Activated naive CD4-positive, alpha-beta T cell treated with anti-CD3 and anti-CD28 coated beads, Interleukin-2, amount 50 U/mL, for 72 hours (primary cell): Measurements from ENCODE around the gene TTLL6. TPM values are rescaled to one million over a fixed set of nuclear protein-coding genes. Genes with fewer than 3 reads are reported as not detected.

ENCODE experiments used
- ATAC-seq, 2 donors: fragments of 150-1000 bp; cut with Tn5 transposase; 2 replicates each; pipeline ENCODE4 v1.10.0; 2021; ENCODE audit warnings: mild to moderate bottlenecking in 2 of 2, moderate library complexity in 2 of 2
- DNase-seq, 2 donors: peaks; one replicate each; pipeline ENCODE4 v3.0.0; 2021 to 2022; ENCODE audit warnings: low spot score in 2 of 2
- H3K27ac Mint-ChIP-seq, 2 donors: one replicate each; pipeline ENCODE4 v1.8.0; 2022; ENCODE audit warnings: mild to moderate bottlenecking in 2 of 2, mixed read lengths in 2 of 2
- H3K36me3 Mint-ChIP-seq, 2 donors: one replicate each; pipeline ENCODE4 v1.8.0; 2022; ENCODE audit warnings: mixed read lengths in 2 of 2
- H3K9me3 Mint-ChIP-seq, 2 donors: one replicate each; pipeline ENCODE4 v1.8.0; 2022; ENCODE audit warnings: mixed read lengths in 2 of 2
- total RNA-seq, 2 donors: library from RNA; stranded (reverse); gene quantifications; one replicate each; pipeline ENCODE4 v1.2.3, GENCODE V29; 2022

Gene TTLL6
- total RNA-seq, 2 donors from 2014 or later = not detected

DNA sequence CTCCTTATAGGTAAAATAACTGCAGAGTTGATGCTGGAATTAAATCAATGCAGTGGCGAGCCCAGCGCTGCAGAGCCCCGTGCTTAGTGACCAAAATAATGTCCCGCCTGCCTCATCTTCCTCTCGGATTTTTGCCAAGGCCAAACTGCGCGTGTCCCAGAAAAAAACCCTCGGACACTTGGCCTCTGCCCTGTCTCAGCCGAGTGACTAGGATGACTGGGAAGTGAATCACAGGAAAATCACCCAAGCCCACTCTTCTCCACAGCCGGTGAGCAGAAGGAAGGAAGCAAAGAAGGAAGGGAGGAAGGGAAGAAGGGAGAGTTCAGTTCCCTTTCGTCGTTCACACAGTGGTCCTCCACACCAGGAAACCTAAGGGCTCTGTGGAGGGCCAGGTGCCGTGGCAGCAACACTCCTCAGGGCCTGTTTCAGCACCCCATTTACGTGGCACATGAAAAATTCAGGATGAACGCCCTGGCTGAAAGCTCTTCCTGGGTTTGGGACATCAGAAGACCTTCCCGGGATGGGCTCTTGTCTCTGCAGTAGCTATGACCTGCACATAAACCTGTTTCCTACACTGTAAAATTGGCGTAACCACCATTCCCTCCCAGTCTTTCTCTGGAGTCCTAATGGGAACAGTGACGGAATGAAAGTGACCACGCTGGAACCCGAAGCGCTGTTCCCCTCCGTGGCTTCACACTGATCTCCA, 63.1 kb downstream of the TTLL6 start:
- no peaks in the 10 kb centered on the region for H3K9me3 Mint-ChIP-seq
- no peak for DNase-seq
- ATAC-seq = no peak
- peak overlapping the region in 1 of 2 donors; percentile 13 for H3K27ac Mint-ChIP-seq
- H3K36me3 Mint-ChIP-seq = peaks cover 0 to 15% of the 10 kb centered on the region in 2 donors

DNA sequence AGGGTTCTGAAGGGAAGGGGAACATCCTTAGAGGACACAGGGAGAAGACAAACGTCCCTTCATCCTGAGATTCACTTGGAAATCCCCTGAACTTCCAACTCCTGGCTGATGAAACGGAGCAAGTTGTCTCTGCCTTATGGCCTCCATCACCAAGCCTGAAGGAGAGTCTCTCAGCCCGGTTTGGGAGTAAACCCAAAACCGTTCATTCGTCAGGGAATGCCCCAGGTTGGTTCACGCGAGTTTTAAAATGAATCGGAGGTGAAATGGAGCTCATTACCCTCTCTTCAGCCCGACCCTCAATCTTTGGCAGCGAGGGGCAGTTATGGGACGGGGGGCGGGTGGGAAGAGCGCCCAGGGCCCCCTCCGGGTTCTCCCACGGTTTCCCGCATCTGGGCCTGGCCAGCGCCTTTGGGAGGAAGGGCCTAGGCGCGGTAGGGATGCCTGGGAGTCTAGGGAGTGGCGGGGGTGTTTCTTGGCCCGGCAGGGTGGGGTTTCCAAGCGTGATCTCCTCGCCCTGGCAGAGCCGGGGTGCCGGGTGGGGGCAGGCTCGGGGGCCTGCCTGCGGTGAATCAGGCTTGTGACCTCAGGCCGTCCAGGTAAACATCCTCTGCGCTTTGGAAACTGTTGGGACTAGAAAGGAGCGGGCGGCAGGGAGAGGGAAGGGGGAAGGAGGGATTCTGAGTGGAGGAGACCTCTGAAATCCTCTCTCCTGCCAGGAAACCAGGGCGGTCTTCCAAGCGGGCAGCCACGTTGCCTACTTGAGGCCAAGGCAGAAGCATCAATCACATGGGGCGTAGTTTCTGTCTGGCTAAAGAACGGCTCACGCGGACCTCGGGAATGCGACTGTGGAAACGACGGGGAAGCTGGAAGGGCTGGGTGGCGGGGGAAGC, 64.4 kb downstream of the TTLL6 start:
- DNase-seq (no peak), ATAC-seq (no peak)
- Mint-ChIP-seq H3K36me3 (peaks cover 0 to 16% of the 10 kb centered on the region in 2 donors), H3K9me3 (no peaks in the 10 kb centered on the region), H3K27ac (no peak overlapping the region)

DNA sequence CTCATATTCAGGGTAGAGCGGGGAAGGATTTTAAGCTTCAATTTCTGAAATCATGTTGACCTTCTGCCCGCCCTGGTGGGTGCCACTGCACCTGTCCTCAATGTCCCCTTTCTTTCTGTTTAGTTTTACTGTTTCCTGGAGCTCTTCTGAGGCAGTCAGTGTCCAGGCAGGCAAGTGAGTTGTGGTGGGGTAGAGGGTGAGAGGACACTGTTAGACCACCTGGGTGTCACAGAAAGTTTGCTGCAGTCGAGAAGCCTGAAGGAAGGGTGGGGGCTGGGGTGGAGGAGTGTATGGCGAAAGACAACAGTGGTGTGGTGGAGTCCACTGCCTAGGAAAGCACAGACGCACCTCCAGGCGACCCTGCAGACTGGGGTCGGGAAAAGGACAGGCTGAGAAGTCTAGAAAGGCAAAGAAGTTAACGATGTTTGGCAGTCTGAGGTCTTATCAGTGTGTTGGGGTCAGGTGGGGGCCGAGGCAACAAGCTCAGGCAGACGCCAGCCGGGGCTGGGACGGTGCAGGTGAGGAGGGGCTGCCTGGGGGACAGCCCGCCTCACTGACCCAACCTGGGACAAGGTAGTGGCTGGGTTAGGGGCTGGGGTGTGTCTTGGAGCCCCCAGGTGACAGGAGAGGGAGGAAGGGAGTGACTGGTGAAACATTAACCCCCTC, 65.2 kb downstream of the TTLL6 start:
- peaks cover 0 to 16% of the 10 kb centered on the region in 2 donors for H3K36me3 Mint-ChIP-seq
- DNase-seq = no peak
- no peaks in the 10 kb centered on the region for H3K9me3 Mint-ChIP-seq
- no peak for ATAC-seq
- no peak overlapping the region for H3K27ac Mint-ChIP-seq

DNA sequence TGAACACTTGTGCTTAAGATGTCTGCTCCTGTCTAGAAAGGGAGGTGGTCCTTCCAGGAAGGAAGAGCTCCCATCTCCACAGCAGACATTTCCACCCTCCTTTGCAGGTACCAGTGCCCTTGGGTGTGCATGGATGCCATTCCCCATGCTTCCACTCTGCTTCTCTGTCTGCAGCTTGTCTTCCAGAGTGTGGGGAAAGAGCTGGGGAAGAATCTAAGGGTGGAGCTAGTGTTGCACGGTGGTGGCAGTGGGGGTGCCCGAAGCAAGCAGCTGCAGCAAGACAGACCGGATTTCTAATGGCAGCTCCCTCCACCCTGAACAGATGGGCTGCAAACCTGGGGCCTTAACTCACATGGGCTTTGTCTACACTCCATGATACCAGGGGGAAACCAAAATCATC, 65.9 kb downstream of the TTLL6 start:
- H3K9me3 Mint-ChIP-seq = no peaks in the 10 kb centered on the region
- peaks cover 0 to 16% of the 10 kb centered on the region in 2 donors for H3K36me3 Mint-ChIP-seq
- DNase-seq = no peak
- no peak for ATAC-seq
- no peak overlapping the region for H3K27ac Mint-ChIP-seq

DNA sequence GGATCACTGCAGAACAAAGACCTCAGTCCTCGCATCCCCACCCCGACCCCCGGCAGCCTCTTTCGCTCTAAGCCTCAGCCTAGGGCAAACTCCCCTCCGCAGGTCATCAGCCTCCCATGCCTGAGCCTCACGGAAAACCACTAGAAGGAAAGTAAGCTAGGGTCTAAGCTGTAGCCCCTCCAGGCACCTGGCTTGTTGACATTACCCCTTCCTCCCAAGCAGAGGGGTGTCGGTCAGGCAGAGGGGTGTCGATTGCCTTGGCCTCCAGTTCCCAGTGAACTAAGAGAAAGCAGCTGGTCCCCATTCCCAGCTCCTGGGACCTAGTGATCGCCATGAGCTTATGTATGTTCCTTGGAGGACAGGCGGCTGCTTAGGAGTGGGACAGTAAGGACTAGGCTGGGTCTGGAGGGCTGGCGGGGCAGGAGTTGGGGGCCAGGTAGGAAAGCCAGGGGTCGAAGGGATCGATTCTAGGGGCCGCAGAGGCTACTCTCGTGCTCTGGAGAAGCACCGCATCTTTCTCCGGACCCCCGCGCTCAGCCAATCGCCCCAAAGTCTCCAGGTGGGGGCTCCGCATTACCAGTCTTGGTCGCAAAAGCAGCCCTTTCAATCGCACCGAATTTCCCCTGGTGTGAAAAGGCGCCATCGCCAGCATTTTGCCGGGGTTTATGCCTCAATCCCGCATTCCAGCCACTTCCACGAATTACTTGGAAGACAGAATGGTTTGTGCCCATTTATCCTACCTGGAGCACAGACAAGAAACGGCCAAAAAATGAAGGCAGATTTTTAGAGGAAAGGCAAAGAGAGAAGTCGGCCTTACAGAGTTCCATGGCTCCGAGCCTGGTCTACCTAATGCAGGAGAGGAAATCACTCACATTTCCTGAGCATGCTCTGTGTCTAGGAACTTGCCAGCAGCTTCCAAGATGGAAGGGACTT, 67.1 kb downstream of the TTLL6 start:
- Mint-ChIP-seq H3K9me3 (no peaks in the 10 kb centered on the region), H3K36me3 (peaks cover 0 to 16% of the 10 kb centered on the region in 2 donors), H3K27ac (no peak overlapping the region)
- ATAC-seq (no peak), DNase-seq (no peak)

DNA sequence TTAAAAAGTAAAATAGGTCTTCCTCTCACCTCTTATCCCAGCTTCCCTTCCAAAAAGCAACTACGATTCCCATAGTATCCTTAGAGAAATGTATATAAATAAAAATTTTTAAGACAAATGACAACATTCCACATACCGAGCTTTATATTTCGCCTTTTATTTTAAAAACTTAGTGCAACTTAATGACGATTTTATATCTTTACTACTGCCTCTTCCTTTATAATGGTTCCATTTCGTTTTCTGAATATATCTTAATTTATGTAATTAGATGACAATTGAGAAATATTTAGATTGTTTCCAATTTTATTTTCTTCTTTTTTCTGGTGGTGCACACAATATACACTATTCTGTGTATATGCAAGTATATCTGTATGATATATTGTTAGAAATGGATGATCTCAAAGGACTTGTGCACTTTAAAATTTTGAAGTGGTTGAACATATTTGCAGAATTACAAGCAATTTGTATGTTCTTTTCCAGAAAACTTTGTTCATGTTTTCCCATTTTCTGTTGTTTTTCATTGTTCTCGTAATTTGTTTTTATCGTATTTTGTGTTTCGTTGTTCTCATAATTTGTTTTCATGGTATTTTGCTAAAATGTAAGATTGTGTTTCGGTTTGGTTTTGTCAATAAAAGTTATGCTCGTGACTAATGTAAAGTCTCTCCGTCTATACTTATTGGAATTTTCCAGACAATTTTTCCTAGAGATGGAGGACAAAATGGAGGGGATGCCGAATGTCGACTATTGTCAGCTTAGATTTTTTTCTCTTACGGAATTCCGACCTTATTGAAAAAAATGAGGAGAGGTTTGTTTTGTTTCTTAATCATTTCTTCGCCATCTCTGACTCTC, 68.1 kb downstream of the TTLL6 start:
- ATAC-seq (no peak), DNase-seq (no peak)
- Mint-ChIP-seq H3K36me3 (peaks cover 0 to 16% of the 10 kb centered on the region in 2 donors), H3K27ac (no peak overlapping the region), H3K9me3 (no peaks in the 10 kb centered on the region)

DNA sequence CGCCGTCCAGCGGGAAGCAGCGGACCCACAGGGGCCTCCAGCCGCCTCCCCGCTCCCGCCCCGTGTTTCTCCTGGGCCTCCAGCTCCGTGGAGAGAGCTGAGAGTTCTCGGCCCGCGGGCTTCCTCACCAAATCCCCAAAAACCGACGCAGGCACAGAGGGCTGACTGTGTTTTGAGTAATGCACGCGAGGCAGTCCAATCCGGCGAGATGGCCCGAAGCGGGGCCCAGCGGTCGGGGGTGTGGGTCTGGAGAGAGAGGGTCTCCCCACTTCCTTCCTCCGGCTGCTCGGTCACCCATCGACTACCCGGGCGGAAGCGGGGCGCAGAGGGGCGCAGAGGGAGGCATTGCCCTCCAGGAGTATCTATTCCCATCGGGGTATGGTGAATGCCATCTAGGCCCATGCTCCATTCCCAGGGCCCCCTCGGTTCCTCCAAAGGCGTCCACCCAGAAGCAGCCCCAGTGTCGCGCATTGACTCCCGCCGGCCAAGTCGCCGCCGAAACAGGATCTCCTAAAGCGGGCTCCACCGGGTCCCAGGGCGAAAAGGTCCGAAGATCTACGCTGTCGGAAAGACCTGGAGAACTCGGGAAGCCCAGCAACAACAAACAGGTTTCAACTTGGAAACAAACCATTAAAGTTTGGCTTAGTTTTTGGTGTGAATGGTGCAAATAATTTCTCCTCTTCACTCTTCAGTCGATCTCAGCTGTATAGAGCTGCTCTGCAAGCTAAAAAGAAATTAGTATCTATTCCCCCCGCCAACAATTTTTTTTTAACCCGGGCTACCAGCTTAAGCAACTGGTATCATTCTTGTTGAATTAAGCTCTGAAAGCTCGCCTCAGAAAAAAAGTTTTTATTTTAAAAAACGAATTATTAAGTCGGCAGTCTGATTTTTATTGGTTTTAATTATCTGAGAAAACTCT, 69.3 kb downstream of the TTLL6 start:
- H3K36me3 Mint-ChIP-seq = peaks cover 0 to 7% of the 10 kb centered on the region in 2 donors
- DNase-seq (no peak), ATAC-seq (no peak)

DNA sequence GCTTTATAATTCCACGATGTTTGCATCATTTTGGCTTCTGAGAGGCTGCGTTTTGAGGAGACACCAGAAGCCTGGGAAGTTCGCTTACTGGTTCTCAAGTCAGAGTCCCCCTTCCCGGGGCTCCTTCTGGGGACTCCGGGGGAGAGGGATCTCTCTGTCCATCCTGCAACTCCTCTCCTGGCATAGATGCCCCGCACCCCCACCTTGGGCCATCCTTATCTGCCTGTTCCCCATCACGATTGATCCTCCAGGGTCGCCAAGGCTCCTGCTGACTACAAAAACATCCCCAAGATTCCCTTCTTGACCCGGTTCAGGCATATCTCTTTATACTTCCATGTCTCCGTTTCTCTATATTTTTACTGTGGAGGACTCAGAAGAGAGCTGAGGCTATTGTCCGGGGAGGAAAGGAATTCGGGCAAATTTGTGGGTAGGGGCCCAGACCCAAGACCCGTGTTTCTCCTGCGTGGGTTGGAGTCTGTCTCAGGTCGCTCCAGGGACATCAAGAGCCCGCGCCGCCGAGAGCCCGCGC, 70.0 kb downstream of the TTLL6 start:
- H3K36me3 Mint-ChIP-seq = peaks cover 0 to 7% of the 10 kb centered on the region in 2 donors
- DNase-seq (no peak), ATAC-seq (no peak)
- peak overlapping the region in 1 of 2 donors; percentile 81 for H3K27ac Mint-ChIP-seq
- no peaks in the 10 kb centered on the region for H3K9me3 Mint-ChIP-seq

More for the DNA sequence above, 69.3 kb downstream of the TTLL6 start:
- Mint-ChIP-seq H3K27ac (peak overlapping the region in 1 of 2 donors; percentile 79), H3K9me3 (no peaks in the 10 kb centered on the region)

DNA sequence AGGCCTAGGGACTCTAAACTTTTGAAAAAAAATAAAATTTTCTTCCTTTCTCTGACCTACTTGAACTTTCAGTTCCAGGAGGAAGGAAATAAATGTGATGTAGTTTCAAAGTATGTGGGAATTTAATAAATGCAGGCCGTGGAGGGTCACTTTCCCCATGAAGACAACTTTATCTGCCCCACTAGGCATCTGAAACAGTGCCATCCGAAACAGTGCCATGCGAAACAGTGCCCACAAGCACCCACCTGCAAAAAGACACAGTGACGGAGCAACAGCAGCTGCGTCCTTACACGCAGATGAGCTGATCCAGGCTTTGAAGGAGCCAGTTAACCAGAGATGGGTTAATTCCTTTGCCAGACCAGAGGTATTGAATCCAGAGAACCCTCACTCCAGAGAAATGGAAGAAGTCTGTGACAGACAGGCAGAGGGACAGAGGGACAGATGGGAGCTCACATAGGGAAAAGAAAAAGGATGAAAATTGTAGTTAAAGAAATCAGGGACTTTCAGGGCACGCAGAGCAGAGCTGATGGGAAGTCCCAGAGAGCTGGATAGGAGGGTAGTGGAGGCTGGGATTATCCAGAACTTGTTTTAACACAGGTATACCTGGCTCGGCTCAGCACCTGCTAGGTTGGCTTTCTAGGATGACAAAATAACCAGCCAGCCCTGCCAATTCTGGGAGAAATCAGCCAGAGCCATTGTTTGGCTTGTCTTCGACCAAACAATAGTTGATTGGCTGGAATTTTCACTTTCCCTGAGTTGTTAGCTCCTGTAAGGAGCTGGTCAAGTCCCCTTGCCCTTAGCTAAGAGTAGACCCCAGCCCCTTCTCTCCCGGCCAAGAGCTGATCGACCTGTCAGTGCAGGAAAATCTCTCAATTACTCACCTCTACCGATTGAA, 71.4 kb downstream of the TTLL6 start:
- no peak for DNase-seq
- peaks cover 0 to 7% of the 10 kb centered on the region in 2 donors for H3K36me3 Mint-ChIP-seq
- no peak overlapping the region for H3K27ac Mint-ChIP-seq
- no peaks in the 10 kb centered on the region for H3K9me3 Mint-ChIP-seq
- ATAC-seq = no peak

DNA sequence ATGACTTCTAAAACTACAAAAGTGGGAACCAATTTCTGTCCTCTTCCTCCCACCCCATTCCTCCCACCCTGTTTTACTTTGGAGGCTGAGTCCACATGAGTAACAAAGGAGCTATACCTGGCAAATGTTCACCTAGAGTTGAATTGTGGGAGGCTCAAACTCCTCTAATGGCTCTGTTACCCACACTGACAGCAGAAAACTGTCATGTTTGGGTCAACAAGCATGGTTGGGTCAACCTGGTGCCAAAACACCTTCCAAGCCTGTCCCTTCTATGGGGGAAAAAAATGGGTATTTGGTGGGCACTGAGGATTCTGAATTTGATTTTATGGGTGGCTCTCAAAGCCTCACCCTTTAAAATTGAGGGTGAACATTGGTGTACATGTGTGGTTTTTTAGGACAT, 76.5 kb downstream of the TTLL6 start:
- ATAC-seq (no peak), DNase-seq (no peak)
- Mint-ChIP-seq H3K36me3 (peaks cover 0 to 7% of the 10 kb centered on the region in 2 donors), H3K9me3 (no peaks in the 10 kb centered on the region), H3K27ac (no peak overlapping the region)

DNA sequence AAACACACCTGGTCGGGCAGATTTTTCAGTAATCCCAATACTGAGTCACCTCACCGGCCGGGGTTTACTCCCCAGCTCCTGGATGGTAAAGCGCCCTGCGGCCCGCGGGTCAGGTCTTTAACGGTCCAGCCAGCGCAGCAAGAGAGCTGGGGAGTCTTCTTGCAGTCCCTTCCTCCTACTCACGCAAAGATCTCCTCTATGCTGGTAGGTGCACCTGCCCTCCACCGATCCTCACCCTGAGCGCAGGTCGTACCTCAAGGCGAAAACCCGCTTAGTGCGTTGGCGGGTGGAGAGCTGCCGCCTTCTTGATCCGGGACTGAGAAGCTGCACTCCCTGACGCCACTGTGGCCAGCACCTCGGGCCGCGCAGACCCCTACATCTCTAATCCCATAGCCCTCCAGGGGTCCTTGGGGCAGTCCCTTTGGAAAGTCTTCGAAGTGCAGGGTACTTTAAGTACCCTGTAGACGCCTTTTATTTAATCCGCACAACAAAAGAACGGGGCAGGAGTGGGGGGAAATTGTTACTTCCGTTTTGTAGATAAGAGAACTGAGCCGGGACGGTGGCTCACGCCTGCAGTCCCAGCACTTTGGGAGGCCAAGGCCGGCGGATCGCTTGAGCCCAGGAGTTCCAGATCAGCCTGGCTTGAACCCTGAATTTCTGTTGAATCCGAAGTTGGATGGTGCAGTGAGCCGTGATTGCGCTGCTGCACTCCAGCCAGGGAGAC, 78.1 kb downstream of the TTLL6 start:
- DNase-seq (no peak), ATAC-seq (no peak)
- H3K36me3 Mint-ChIP-seq = peaks cover 0 to 7% of the 10 kb centered on the region in 2 donors
- no peak overlapping the region for H3K27ac Mint-ChIP-seq
- no peaks in the 10 kb centered on the region for H3K9me3 Mint-ChIP-seq

DNA sequence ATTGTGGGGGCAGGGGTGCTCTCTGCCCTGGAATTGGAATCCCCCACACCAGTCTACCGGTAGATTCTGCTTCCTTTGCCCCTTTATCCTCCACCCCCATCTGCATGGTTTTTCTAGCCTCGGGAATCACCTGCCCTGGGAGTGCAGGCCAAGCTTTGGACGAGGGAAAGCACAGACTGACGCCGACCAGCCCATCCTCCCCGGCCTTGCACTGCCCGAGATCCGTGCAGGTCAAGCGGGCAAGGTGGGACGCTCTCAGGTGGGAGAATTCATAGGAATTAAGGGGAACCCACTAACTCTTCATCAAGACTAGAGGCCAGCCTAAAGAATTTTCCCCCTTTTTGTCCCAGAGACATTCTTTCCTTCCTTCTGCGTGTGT, 78.6 kb downstream of the TTLL6 start:
- H3K36me3 Mint-ChIP-seq = peaks cover 0 to 7% of the 10 kb centered on the region in 2 donors
- DNase-seq (no peak), ATAC-seq (no peak)
- H3K27ac Mint-ChIP-seq = no peak overlapping the region
- H3K9me3 Mint-ChIP-seq = no peaks in the 10 kb centered on the region
